CD8-positive, alpha-beta memory T cell (primary cell): Measurements from ENCODE around the gene MAPKAPK2. TPM values are rescaled to one million over a fixed set of nuclear protein-coding genes. Genes with fewer than 3 reads are reported as not detected.

Experiments
- CTCF ChIA-PET: fragments of 350-600 bp; sonication (Branson Sonifier 250); formaldehyde crosslinking; loops from one replicate; lab custom pipeline; 2021; ENCODE audit warnings: antibody characterized with exemption; lab: Charles Lee
- POLR2A ChIA-PET: fragments of 350-600 bp; sonication (Branson Sonifier 250); formaldehyde crosslinking; loops from one replicate; lab custom pipeline; 2021; ENCODE audit warnings: antibody characterized with exemption; lab: Charles Lee
- DNase-seq, 5 donors: peaks; one replicate each; pipeline versions ENCODE4 v3.0.0 to v3.0.0-alpha.2; 2020 to 2022; ENCODE audit warnings: mixed read lengths in 1 of 5
- H3K27ac ChIP-seq: one replicate; pipeline ENCODE4 v1.7.0; 2013; ENCODE audit warnings: low read depth, mild to moderate bottlenecking, low read length, moderate library complexity
- H3K27me3 ChIP-seq: 2 replicates; pipeline ENCODE4 v1.7.0; 2013; ENCODE audit warnings: low read length, mild to moderate bottlenecking; ENCODE audit not compliant: insufficient read depth, poor library complexity, severe bottlenecking
- H3K36me3 ChIP-seq: 2 replicates; pipeline ENCODE4 v1.7.0; 2013; ENCODE audit warnings: mild to moderate bottlenecking, low read length, moderate library complexity; ENCODE audit not compliant: insufficient read depth
- H3K4me1 ChIP-seq: 2 replicates; pipeline ENCODE4 v1.7.0; 2013; ENCODE audit warnings: mild to moderate bottlenecking, low read length, moderate library complexity; ENCODE audit not compliant: insufficient read depth
- H3K4me3 ChIP-seq: 2 replicates; pipeline ENCODE4 v1.7.0; 2013; ENCODE audit warnings: mild to moderate bottlenecking, low read length
- H3K9me3 ChIP-seq: 2 replicates; pipeline ENCODE4 v1.7.0; 2013; ENCODE audit warnings: mild to moderate bottlenecking, low read length
- H3K27ac Mint-ChIP-seq, 8 donors: one replicate each; pipeline ENCODE4 v1.8.0; 2020 to 2021; ENCODE audit warnings: mixed read lengths in 8 of 8, mild to moderate bottlenecking in 6 of 8, inconsistent platforms in 3 of 8, moderate library complexity in 3 of 8
- H3K27me3 Mint-ChIP-seq, 2 donors: one replicate each; pipeline ENCODE4 v1.8.0; 2020 to 2021; ENCODE audit warnings: mixed read lengths in 2 of 2, mild to moderate bottlenecking in 1 of 2, moderate library complexity in 1 of 2
- H3K36me3 Mint-ChIP-seq, 3 donors: one replicate each; pipeline ENCODE4 v1.8.0; 2020 to 2021; ENCODE audit warnings: mixed read lengths in 3 of 3, inconsistent platforms in 1 of 3, mild to moderate bottlenecking in 1 of 3
- H3K4me1 Mint-ChIP-seq, 3 donors: one replicate each; pipeline ENCODE4 v1.8.0; 2020 to 2021; ENCODE audit warnings: mixed read lengths in 3 of 3, inconsistent platforms in 1 of 3, mild to moderate bottlenecking in 1 of 3
- H3K4me3 Mint-ChIP-seq, 7 donors: one replicate each; pipeline ENCODE4 v1.8.0; 2020 to 2021; ENCODE audit warnings: mixed read lengths in 7 of 7, mild to moderate bottlenecking in 6 of 7, moderate library complexity in 4 of 7, inconsistent platforms in 2 of 7
- H3K9me3 Mint-ChIP-seq, 5 donors: one replicate each; pipeline ENCODE4 v1.8.0; 2020 to 2022; ENCODE audit warnings: mixed read lengths in 5 of 5, mild to moderate bottlenecking in 3 of 5, moderate library complexity in 2 of 5, inconsistent platforms in 1 of 5
- polyA plus RNA-seq: library from polyadenylated mRNA; unstranded; fragments of 300-500 nt; fragmentation: Illumina TruSeq; gene quantifications from one replicate; pipeline ENCODE4 v1.2.3, GENCODE V29; 2021
- total RNA-seq, 2 experiments: library from RNA; stranded (reverse); gene quantifications; one replicate each; pipeline ENCODE4 v1.2.3, GENCODE V29; 2021

The MAPKAPK2 gene
- total and polyA plus RNA-seq, 3 experiments from 2014 or later: 5.0 to 79.1 (median 78.4) TPM

GRCh38 chr1:206662396-206663092 is 22.2 kb upstream of the MAPKAPK2 start:
- ChIA-PET POLR2A (interaction anchor here (0.5 to 0.9 kb wide), 2 partner anchors 22 to 192 kb away, joined by 3 to 5 read pairs; partner anchors contain the start of gene IKBKE), CTCF (interaction anchor here (0.8 to 7.6 kb wide), 14 partner anchors 10 to 193 kb away, joined by 3 to 108 read pairs (median 7); partner anchors contain the start of genes DYRK3, EIF2D, IKBKE and MAPKAPK2)
- Histone ChIP-seq H3K4me3 (no peak overlapping the region), H3K4me1 (peaks cover 9% of the 10 kb centered on the region), H3K36me3 (no peaks in the 10 kb centered on the region), H3K27ac (no peak overlapping the region), H3K27me3 (peaks cover 12% of the 10 kb centered on the region), H3K9me3 (no peaks in the 10 kb centered on the region)
- H3K27ac Mint-ChIP-seq: peak overlapping the region in 1 of 8 donors; percentile 23
- no peaks in the 10 kb centered on the region for H3K36me3 Mint-ChIP-seq
- no peaks in the 10 kb centered on the region for H3K9me3 Mint-ChIP-seq
- DNase-seq: no peak
- peaks cover 6 to 19% (median 9%) of the 10 kb centered on the region in 3 donors for H3K4me1 Mint-ChIP-seq
- peaks cover 25 to 44% of the 10 kb centered on the region in 2 donors for H3K27me3 Mint-ChIP-seq
- no peak overlapping the region for H3K4me3 Mint-ChIP-seq

- POLR2A ChIA-PET: interaction anchor here (0.9 kb wide), 1 partner anchor 193 kb away, joined by 3 read pairs; the partner anchor contains the start of gene IKBKE
- no peaks in the 10 kb centered on the region for H3K36me3 Mint-ChIP-seq
- CTCF ChIA-PET: interaction anchor here (0.7 to 7.6 kb wide), 46 partner anchors 8 to 836 kb away, joined by 3 to 108 read pairs (median 4); partner anchors contain the start of genes DYRK3, EIF2D, IKBKE and MAPKAPK2
These were observed 21.3 kb upstream of the MAPKAPK2 start for GRCh38 chr1:206663362-206663761.

GRCh38 chr1:206663832-206664652 is 20.7 kb upstream of the MAPKAPK2 start:
- ChIA-PET POLR2A (no interaction called here), CTCF (interaction anchor here (0.8 to 7.6 kb wide), 56 partner anchors 8 to 835 kb away, joined by 3 to 108 read pairs (median 4); partner anchors contain the start of genes DYRK3, EIF2D and IKBKE)
- Mint-ChIP-seq H3K9me3 (no peaks in the 10 kb centered on the region), H3K27me3 (peaks cover 15 to 30% of the 10 kb centered on the region in 2 donors), H3K27ac (no peak overlapping the region), H3K36me3 (no peaks in the 10 kb centered on the region), H3K4me3 (peak overlapping the region in 1 of 7 donors; percentile 18), H3K4me1 (peaks cover 14 to 20% (median 15%) of the 10 kb centered on the region in 3 donors)
- no peaks in the 10 kb centered on the region for H3K9me3 ChIP-seq
- DNase-seq: peak; percentile 50 to 77 (median 63)
- H3K4me1 ChIP-seq: peaks cover 14% of the 10 kb centered on the region
- no peak overlapping the region for H3K4me3 ChIP-seq
- H3K36me3 ChIP-seq: no peaks in the 10 kb centered on the region
- no peak overlapping the region for H3K27ac ChIP-seq
- H3K27me3 ChIP-seq: peaks cover 5% of the 10 kb centered on the region

More at GRCh38 chr1:206663362-206663761, 21.3 kb upstream of the MAPKAPK2 start:
- H3K4me3 ChIP-seq: no peak overlapping the region
- no peak for DNase-seq
- no peaks in the 10 kb centered on the region for H3K9me3 ChIP-seq
- no peak overlapping the region for H3K27ac Mint-ChIP-seq
- H3K4me1 ChIP-seq: peaks cover 9% of the 10 kb centered on the region
- H3K4me1 Mint-ChIP-seq: peaks cover 13 to 20% (median 16%) of the 10 kb centered on the region in 3 donors
- H3K27me3 ChIP-seq: peaks cover 5% of the 10 kb centered on the region
- peaks cover 20 to 36% of the 10 kb centered on the region in 2 donors for H3K27me3 Mint-ChIP-seq
- H3K9me3 Mint-ChIP-seq: no peaks in the 10 kb centered on the region
- H3K36me3 ChIP-seq: no peaks in the 10 kb centered on the region
- no peak overlapping the region for H3K4me3 Mint-ChIP-seq
- no peak overlapping the region for H3K27ac ChIP-seq

GRCh38 chr1:206664740-206665139 is 20.0 kb upstream of the MAPKAPK2 start:
- DNase-seq: no peak
- H3K4me3 ChIP-seq: no peak overlapping the region
- Mint-ChIP-seq H3K27me3 (peaks cover 15 to 30% of the 10 kb centered on the region in 2 donors), H3K4me1 (peaks cover 14 to 20% (median 15%) of the 10 kb centered on the region in 3 donors), H3K4me3 (no peak overlapping the region), H3K9me3 (no peaks in the 10 kb centered on the region), H3K27ac (peak overlapping the region in 1 of 8 donors; percentile 24), H3K36me3 (no peaks in the 10 kb centered on the region)
- no peaks in the 10 kb centered on the region for H3K9me3 ChIP-seq
- H3K27me3 ChIP-seq: peaks cover 5% of the 10 kb centered on the region
- POLR2A ChIA-PET: no interaction called here
- H3K27ac ChIP-seq: no peak overlapping the region
- CTCF ChIA-PET: interaction anchor here (0.8 to 7.6 kb wide), 40 partner anchors 8 to 323 kb away, joined by 3 to 108 read pairs (median 6); partner anchors contain the start of genes DYRK3 and IKBKE
- H3K4me1 ChIP-seq: peaks cover 14% of the 10 kb centered on the region
- H3K36me3 ChIP-seq: no peaks in the 10 kb centered on the region

- Mint-ChIP-seq H3K4me3 (no peak overlapping the region), H3K27ac (no peak overlapping the region), H3K4me1 (peaks cover 14 to 20% (median 15%) of the 10 kb centered on the region in 3 donors), H3K9me3 (no peaks in the 10 kb centered on the region), H3K36me3 (no peaks in the 10 kb centered on the region), H3K27me3 (peaks cover 9 to 22% of the 10 kb centered on the region in 2 donors)
- ChIA-PET CTCF (interaction anchor here (0.6 to 7.6 kb wide), 10 partner anchors 13 to 322 kb away, joined by 3 to 108 read pairs (median 8); partner anchors contain the start of genes DYRK3 and MAPKAPK2), POLR2A (interaction anchor here (0.6 kb wide), 1 partner anchor 230 kb away, joined by 3 read pairs; no protein-coding TSS in a partner anchor)
- Histone ChIP-seq H3K4me3 (no peak overlapping the region), H3K9me3 (no peaks in the 10 kb centered on the region), H3K27ac (no peak overlapping the region), H3K4me1 (peaks cover 14% of the 10 kb centered on the region), H3K36me3 (no peaks in the 10 kb centered on the region), H3K27me3 (peaks cover 5% of the 10 kb centered on the region)
- DNase-seq: no peak
These were observed 18.6 kb upstream of the MAPKAPK2 start for GRCh38 chr1:206666031-206666561.

GRCh38 chr1:206666954-206667665 is 17.6 kb upstream of the MAPKAPK2 start:
- peaks cover 14 to 20% (median 15%) of the 10 kb centered on the region in 3 donors for H3K4me1 Mint-ChIP-seq
- CTCF ChIA-PET: interaction anchor here (1.0 to 7.6 kb wide), 10 partner anchors 9 to 188 kb away, joined by 3 to 108 read pairs (median 6); partner anchors contain the start of genes DYRK3 and MAPKAPK2
- H3K9me3 Mint-ChIP-seq: no peaks in the 10 kb centered on the region
- POLR2A ChIA-PET: no interaction called here
- no peaks in the 10 kb centered on the region for H3K36me3 Mint-ChIP-seq
- H3K4me3 Mint-ChIP-seq: no peak overlapping the region
- H3K27me3 Mint-ChIP-seq: peaks cover 7 to 19% of the 10 kb centered on the region in 2 donors
- Histone ChIP-seq H3K4me3 (no peak overlapping the region), H3K27me3 (peaks cover 5% of the 10 kb centered on the region), H3K9me3 (no peaks in the 10 kb centered on the region), H3K4me1 (peaks cover 14% of the 10 kb centered on the region), H3K27ac (no peak overlapping the region), H3K36me3 (no peaks in the 10 kb centered on the region)
- no peak overlapping the region for H3K27ac Mint-ChIP-seq
- DNase-seq: no peak

GRCh38 chr1:206668351-206668750 is 16.4 kb upstream of the MAPKAPK2 start:
- Histone ChIP-seq H3K4me1 (peaks cover 14% of the 10 kb centered on the region), H3K4me3 (no peak overlapping the region), H3K9me3 (no peaks in the 10 kb centered on the region), H3K27me3 (peaks cover 5% of the 10 kb centered on the region), H3K27ac (no peak overlapping the region), H3K36me3 (no peaks in the 10 kb centered on the region)
- no peak for DNase-seq
- Mint-ChIP-seq H3K27ac (peak overlapping the region in 6 of 8 donors; percentile 14 to 77 (median 34)), H3K4me3 (peak overlapping the region in 5 of 7 donors; percentile 1 to 24 (median 3)), H3K4me1 (peaks cover 14 to 20% (median 15%) of the 10 kb centered on the region in 3 donors), H3K27me3 (peaks cover 5 to 11% of the 10 kb centered on the region in 2 donors), H3K9me3 (no peaks in the 10 kb centered on the region), H3K36me3 (no peaks in the 10 kb centered on the region)
- ChIA-PET CTCF (interaction anchor here (1.2 to 7.6 kb wide), 6 partner anchors 10 to 189 kb away, joined by 3 to 108 read pairs (median 8); partner anchors contain the start of gene DYRK3), POLR2A (no interaction called here)
